AG04450 (cell line): ENCODE data around the gene RGS9BP. TPM values are rescaled to one million over a fixed set of nuclear protein-coding genes. Genes with fewer than 3 reads are reported as not detected.
"Not testable (repeated sequence)": the region's sequence is repeated elsewhere in the genome, so short reads cannot be mapped to it uniquely, and the experiment has no call there.

Experiments used
- CTCF ChIA-PET: fragments of 300-600, 350-600 bp; formaldehyde crosslinking; extraction: SDS; loops from one replicate; lab custom pipeline; 2022; ENCODE audit warnings: antibody characterized with exemption, inconsistent platforms; lab: Charles Lee
- POLR2A ChIA-PET: fragments of 350-600 bp; formaldehyde crosslinking; extraction: SDS; loops from one replicate; lab custom pipeline; 2021; ENCODE audit warnings: antibody characterized with exemption, inconsistent platforms; lab: Yijun Ruan, JAX
- DNase-seq: peaks from one replicate; pipeline ENCODE4 v3.0.0-alpha.2; 2011; ENCODE audit warnings: low read depth, low spot score
- H3K27ac ChIP-seq: one replicate; pipeline ENCODE4 v1.5.1; 2012; ENCODE audit warnings: low read depth, low read length, control low read depth
- H3K27me3 ChIP-seq: one replicate; pipeline ENCODE4 v1.6.0; 2012; ENCODE audit warnings: low read length; ENCODE audit not compliant: control insufficient read depth, insufficient read depth
- H3K4me3 ChIP-seq: 2 replicates; pipeline ENCODE4 v1.5.1; 2011; ENCODE audit warnings: mild to moderate bottlenecking, low read depth, low read length, control low read depth
- H3K9me3 ChIP-seq: 2 replicates; pipeline ENCODE4 v1.5.1; 2012; ENCODE audit warnings: low read length; ENCODE audit not compliant: control insufficient read depth, insufficient read depth
- CTCF ChIP-seq: IDR thresholded peaks from 2 replicates; pipeline ENCODE4 v1.5.1; 2011; ENCODE audit warnings: low read depth, low read length, control low read depth, inconsistent platforms
- polyA plus RNA-seq: library from polyadenylated mRNA; depleted of rRNA; stranded (reverse); fragments of >200 nt; gene quantifications from 2 replicates; pipeline ENCODE4 v1.2.3, GENCODE V29; 2011

Gene RGS9BP
- polyA plus RNA-seq, 1 experiment: 0.07 TPM

GRCh38 chr19:32687681-32688080, 12.0 kb downstream of the RGS9BP start:
- Histone ChIP-seq H3K9me3 (peaks cover 3% of the 10 kb centered on the region; the same call in 1 of the 2 replicates), H3K27ac (no peak overlapping the region), H3K4me3 (no peak overlapping the region), H3K27me3 (no peaks in the 10 kb centered on the region)
- CTCF ChIA-PET: no interaction called here
- DNase-seq: no peak
- POLR2A ChIA-PET: no interaction called here
- TF ChIP-seq CTCF: no peak

GRCh38 chr19:32688311-32688710, 12.7 kb downstream of the RGS9BP start:
- Histone ChIP-seq H3K27ac (no peak overlapping the region), H3K9me3 (peaks cover 7% of the 10 kb centered on the region), H3K27me3 (no peaks in the 10 kb centered on the region), H3K4me3 (no peak overlapping the region)
- DNase-seq: no peak
- POLR2A ChIA-PET: no interaction called here
- no peak for TF ChIP-seq CTCF
- CTCF ChIA-PET: no interaction called here

- Histone ChIP-seq H3K4me3 (peak within 1 kb of the TSS; percentile 67), H3K27ac (peak within 1 kb of the TSS; percentile 61), H3K27me3 (no peaks in the 10 kb centered on the region), H3K9me3 (peaks cover 7% of the 10 kb centered on the region)
- CTCF ChIA-PET: interaction anchor here (0.6 kb wide), 1 partner anchor 236 kb away, joined by 11 read pairs; no protein-coding TSS in a partner anchor
- POLR2A ChIA-PET: interaction anchor here (0.6 to 1.3 kb wide), 4 partner anchors 9 to 55 kb away, joined by 3 to 7 read pairs (median 4); partner anchors contain the start of genes ANKRD27 and RGS9BP
- peak; percentile 13 for DNase-seq
- TF ChIP-seq CTCF: no peak
Measured at GRCh38 chr19:32691291-32691951, 15.8 kb downstream of the RGS9BP start, which contains the start of gene NUDT19. TSS of gene NUDT19 (plus strand) at chr19:32691821. CDS start at chr19:32691961, 140 bp downstream.

GRCh38 chr19:32691952-32692726, 16.5 kb downstream of the RGS9BP start:
- no peak for DNase-seq
- Histone ChIP-seq H3K27me3 (no peaks in the 10 kb centered on the region), H3K9me3 (peaks cover 7% of the 10 kb centered on the region), H3K27ac (peak overlapping the region; percentile 61), H3K4me3 (peak overlapping the region; percentile 67)
- ChIA-PET CTCF (no interaction called here), POLR2A (interaction anchor here (0.9 to 1.3 kb wide), 3 partner anchors 8 to 16 kb away, joined by 3 to 7 read pairs (median 4); partner anchors contain the start of genes ANKRD27 and RGS9BP)
- no peak for TF ChIP-seq CTCF

- TF ChIP-seq CTCF: no peak
- POLR2A ChIA-PET: no interaction called here
- Histone ChIP-seq H3K27me3 (no peaks in the 10 kb centered on the region), H3K9me3 (peaks cover 7% of the 10 kb centered on the region), H3K27ac (no peak overlapping the region), H3K4me3 (peak overlapping the region; percentile 67)
- CTCF ChIA-PET: no interaction called here
- no peak for DNase-seq
Measured at GRCh38 chr19:32692727-32693061, 17.0 kb downstream of the RGS9BP start.

- H3K9me3 ChIP-seq, DNase-seq, POLR2A ChIA-PET, H3K27ac ChIP-seq, H3K27me3 ChIP-seq, CTCF ChIA-PET: not testable (repeated sequence)
- H3K4me3 ChIP-seq: peak overlapping the region; percentile 67; the same call in 1 of the 2 replicates
Measured at GRCh38 chr19:32693151-32694108, 17.8 kb downstream of the RGS9BP start.
